Measurements from ENCODE around the gene RARB.

The RARB gene

DNA sequence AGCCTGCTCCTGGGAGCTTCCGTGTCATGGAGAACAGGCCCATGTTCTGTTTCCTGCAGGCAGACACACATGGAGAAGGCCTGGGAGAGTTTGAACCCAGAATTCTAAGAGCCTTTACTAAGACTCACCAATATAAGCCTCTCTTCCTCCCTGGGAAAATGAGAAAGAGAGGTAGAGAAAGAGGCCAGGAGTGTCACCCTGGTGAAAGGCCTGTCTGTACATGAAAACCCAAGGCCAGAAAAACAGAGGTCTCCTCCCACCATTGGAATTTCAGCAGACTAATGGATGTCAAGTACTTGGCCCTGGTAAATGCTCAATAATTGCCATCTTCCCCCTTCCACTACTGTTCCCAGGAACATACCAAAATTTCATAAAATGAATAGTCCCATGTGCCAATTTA lies 119.0 kb downstream of the RARB start:
- DNase-seq (ENCODE audit: low read depth in 2 of 2, low spot score in 1 of 2), result no peak

DNA sequence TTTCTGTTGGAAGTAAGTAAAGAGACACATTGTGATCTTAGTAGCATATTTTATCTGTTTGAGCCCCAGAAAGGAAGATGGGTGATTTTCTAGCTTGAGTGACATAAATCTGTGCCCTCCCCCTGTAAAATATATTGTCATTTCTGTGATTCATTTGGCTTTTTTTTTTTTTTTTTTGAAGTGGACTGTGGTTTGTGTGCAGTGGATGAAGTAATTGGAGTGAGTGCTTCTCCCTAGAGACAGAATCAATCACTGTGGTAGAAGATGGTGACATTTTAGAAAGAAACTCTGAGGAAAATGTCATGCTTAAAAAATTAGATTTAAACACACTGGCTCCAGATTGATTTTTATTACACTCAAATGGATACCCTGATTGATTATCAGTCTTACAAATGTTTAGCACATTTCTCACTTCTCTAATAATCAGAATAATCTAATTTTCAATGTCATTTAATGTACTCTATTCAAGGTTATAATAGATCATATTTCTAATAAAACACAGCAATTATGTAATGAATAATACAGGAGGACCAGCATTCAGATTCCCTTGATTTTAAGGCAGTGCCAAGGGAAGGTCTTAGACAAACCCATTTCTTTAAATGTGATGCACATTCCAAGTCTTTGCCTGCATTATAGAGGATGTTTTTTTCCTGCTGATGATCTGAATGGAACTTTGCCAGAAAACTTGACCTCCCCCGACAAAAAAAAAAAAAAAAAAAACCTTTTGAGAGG lies 120.0 kb downstream of the RARB start:
- no peak for DNase-seq (ENCODE audit: low read depth in 2 of 2, low spot score in 1 of 2)

DNA sequence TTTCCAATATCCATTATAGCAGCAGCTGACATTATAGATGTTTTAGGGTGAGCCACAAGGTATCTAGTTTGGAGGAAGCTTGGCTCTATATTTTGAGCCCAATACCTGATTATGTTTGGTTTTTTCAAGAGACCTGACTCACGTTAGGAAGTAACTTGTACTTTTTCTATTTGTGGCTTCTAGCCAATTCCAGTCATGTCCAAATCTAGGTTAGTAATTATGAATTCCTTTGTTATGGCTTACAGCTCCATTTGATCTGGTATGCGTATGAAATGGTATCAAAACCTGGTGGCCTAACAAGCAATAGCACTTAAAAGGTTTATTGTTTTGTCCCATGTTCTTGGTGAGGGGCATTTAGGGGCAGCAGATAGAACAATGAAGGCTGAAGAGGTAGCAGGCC lies 120.8 kb downstream of the RARB start:
- no peak for DNase-seq (ENCODE audit: low read depth in 2 of 2, low spot score in 1 of 2)

DNA sequence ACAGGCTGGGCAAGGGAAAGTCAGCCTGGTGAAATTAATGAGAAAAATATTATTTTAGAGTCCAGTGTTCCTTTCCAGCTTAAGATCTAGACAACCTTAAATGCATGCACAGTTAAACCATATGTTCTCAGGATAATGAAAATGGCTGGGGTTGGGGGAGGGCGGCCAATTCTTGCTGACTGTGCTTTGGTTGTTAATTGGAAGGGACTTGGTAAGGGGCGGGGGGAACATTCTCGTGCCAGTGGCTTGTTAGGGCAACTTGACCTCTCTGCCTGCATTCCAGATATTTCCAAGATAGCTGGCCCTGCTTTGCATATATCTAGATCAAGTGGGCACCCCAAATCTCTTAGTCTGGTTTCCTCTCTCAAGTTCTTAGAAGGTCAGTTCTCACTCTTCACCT lies 124.2 kb downstream of the RARB start:
- no peak for DNase-seq (ENCODE audit: low read depth in 2 of 2, low spot score in 1 of 2)

DNA sequence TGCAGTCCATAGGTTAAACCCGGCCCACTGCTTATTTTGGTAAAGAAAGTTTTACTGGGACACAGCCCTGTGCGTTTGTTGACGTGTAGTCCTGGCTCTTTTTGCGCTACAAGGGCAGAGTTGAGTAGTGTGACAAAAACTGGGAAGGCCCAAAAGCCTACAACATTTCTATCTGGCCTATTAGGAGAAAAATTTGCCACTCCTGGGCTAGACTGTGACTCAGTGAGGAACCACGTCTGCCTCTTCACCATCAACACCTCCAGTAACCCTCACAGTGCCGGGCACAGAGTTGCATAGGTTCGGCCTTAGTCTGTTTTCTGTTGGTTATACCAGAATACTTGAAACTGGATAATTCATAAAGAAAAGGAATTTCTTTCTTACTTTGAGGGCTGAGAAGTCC lies 126.3 kb downstream of the RARB start:
- no peak for DNase-seq (ENCODE audit: low read depth in 2 of 2, low spot score in 1 of 2)

DNA sequence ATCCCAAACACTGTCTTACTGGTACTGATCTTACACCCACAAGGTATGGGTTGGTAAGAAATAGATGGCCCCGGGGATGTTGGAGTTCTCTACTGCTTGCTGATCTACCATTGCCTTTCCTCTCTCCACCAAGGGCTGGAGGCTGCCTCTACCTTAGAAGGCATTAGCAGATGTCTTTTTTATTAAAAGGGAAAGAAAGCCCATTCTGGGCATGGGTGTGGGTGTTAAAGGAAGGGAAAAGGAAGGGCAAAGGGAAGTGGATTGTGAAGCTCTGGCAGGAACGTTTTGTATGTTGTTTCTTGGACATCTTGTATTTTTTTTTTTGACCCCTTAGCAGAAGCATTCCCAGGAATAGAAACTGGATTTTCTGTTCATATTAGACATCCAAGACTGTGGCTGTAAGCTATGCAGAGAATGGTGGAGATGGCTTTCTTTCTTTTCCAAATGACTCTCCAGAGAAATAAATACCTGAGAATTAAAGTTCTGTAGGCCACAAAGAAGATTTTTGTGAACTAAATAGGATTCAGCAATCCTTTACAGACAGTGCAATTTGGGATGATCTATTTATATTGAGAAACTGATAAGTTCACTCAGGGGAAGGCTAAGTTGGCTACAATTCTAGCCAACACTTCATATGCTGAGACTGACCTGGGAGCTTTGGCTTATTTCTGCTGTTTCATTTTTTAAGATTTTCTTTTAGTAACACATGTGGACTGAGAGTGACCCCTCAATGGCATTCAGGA lies 127.8 kb downstream of the RARB start:
- DNase-seq (ENCODE audit: low read depth in 2 of 2, low spot score in 1 of 2), result no peak

DNA sequence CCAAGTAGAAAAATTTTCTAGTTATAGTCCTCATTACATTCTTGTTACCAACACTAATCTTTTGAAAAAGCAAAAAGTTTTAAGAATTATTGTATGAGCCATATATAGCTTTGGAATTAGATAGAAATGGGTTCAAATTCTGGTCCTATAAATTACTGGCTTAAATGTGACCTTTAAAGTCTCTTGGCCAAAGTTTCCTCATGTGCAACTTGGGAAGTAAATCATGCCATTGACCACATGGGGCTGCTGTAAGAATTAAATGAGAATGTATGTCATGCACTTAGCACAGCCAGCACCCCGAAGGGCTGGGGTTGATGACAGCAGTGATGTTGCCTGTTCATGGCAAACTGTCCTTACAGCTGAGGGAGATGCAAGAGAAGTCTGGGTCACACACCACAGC lies 128.4 kb downstream of the RARB start:
- no peak for DNase-seq (ENCODE audit: low read depth in 2 of 2, low spot score in 1 of 2)

DNA sequence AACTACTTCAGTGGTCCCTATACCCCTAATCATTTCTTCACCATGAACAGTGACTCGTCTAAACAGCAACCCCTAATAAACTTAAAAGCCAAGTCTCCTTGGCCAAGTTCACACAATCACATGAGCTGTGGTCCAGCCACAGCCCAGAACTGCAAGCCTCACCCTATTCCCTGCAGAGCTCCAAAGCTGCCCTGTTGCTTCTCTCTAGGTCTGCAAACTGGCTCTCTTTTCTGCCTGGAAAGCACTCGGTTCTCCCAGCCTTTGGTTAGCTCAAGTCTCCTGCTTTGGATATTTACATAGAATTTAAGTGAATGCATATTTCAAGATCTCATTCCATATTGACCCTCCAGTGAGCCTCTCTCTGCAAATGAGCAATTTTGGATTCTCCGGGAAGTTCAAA lies 129.6 kb downstream of the RARB start:
- DNase-seq (ENCODE audit: low read depth in 2 of 2, low spot score in 1 of 2), result no peak

DNA sequence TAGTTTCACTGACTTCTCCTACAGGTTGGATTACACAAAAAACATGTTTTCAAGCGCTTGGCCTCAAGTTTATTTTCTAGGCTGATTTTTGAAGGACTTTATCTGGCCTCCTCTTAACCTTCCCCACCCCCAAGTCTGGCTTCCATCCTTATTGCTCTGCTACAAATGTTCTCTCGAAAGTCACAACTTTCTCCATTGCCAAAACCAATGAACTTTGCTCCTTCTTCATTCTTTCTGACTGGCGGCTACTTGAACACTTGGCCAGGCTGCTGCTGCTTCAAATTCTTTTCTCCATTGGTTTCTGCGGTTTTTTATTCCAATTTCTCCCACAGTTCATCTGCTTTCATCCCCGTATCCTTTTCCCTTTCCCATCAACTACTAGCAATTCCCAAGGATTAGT lies 130.1 kb downstream of the RARB start:
- DNase-seq (ENCODE audit: low read depth in 2 of 2, low spot score in 1 of 2), result no peak

DNA sequence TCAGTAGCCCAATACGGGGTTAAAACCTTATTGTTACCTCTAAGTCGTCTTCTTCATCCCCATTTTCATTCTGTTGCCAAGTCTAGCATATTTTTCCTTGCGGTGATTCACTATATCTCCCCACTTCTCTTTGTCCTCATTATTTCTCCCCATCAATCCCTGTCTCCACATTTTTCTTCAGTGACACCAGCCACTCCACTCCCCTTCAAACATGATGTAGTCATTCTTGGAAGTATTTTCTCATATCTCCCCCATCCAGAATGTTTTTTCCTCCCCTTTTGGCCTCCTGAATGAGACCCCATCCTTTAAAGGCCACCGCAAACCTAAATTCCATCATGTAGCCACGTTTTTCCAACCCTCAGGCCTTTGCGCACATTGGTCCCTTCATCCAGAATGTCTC lies 130.7 kb downstream of the RARB start:
- no peak for DNase-seq (ENCODE audit: low read depth in 2 of 2, low spot score in 1 of 2)

DNA sequence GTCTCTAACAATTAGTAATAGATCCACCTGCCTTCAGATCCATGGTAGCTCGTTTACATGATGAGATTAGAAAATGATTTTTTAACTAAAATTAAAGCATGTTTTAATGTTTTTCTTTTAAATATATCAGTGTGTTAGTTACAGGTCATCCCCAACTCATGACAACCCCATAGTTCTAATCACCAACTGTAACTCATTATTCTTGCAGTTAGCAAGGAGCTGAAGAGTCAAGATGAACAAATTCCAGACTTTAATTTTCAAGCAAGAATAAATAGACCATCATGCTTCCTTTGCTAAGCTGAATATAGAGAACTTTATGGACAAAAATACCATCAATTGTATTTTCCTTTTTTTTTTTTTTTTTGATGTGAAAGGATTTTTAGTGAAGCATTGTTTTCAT lies 135.5 kb downstream of the RARB start:
- no peak for DNase-seq (ENCODE audit: low read depth in 2 of 2, low spot score in 1 of 2)

DNA sequence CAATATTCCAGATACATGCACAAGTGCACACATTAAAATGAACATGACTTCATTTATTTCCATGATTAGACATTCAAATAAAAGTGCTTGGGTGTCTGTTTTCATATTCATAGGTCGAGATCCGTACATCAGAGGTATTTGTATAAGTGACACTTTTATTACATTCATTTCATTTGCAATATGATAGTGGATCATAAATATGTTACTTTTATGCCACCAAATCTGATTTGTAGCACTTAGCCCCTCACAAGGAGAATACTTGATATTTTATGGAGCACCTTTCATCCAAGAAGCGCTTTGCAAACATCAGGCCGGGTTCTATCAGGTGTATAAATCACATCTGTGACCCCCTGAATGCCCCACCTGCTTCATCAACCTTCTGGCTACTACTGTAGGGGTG lies 136.0 kb downstream of the RARB start:
- DNase-seq (ENCODE audit: low read depth in 2 of 2, low spot score in 1 of 2), result no peak

DNA sequence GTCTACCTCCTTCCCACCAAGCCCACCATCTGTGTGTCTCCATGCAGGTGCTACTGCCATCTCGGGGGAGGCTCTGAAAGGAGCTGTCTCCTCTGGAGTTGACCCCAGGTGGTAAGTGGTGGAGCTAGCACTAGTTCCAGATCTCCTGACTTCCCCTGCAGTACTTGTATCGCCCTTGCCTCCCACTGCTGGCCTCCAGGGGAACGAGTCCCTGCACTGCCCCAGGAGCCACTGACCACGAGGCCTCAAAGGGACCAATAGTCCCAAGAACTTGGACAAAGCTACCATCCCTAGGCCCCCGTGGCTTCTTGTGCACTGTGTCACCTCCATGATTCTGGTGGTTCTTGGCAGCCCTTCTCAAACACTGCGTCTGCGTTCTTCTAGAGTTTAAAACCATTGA lies 137.7 kb downstream of the RARB start:
- DNase-seq (ENCODE audit: low read depth in 2 of 2, low spot score in 1 of 2), result no peak

DNA sequence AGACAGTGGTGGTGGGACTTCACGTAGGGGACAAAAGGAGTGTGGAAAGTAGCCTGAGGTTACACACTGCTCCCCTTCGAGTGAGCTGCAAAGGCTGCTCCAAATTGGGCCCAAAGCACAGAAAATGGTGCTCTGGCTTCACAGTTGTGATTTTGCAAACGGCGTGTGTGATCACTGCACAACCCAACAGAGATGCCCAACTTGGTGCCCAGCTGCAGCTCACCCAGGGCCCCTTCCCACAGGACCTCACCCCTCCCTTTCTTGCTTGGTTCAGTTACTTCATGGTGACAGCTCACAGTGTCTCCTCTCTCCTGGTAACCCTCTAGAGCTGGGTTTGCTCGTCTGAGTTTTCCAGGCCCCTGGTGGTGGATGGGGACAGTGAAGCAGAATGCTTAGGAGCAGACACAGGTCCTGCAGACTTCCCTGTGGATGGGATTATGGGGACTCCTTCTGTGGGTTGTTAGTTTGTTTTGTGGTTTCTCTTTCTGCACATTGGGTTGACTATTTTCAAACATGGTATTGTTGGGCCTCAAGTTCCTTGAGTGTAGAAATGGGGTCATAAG lies 138.4 kb downstream of the RARB start:
- DNase-seq (ENCODE audit: low read depth in 2 of 2, low spot score in 1 of 2), result no peak

DNA sequence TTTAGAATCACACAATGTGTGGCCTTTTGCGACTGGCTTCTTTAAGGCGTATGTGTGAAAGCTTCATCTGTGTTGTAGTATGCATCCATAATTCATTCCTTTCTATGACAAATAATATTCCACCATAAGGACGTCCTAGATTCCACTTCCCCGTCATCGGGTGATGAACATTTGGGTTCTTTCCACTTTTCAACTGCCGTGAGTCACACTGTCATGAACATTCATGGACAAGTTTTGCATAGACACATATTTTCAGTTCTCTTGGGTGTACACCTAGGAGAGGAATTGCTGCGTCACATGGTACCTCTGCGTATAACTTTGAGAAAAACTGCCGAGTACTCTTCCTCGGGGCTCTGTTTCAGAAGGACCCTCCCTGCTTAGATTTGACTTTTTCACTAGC lies 139.3 kb downstream of the RARB start:
- no peak for DNase-seq (ENCODE audit: low read depth in 2 of 2, low spot score in 1 of 2)

DNA sequence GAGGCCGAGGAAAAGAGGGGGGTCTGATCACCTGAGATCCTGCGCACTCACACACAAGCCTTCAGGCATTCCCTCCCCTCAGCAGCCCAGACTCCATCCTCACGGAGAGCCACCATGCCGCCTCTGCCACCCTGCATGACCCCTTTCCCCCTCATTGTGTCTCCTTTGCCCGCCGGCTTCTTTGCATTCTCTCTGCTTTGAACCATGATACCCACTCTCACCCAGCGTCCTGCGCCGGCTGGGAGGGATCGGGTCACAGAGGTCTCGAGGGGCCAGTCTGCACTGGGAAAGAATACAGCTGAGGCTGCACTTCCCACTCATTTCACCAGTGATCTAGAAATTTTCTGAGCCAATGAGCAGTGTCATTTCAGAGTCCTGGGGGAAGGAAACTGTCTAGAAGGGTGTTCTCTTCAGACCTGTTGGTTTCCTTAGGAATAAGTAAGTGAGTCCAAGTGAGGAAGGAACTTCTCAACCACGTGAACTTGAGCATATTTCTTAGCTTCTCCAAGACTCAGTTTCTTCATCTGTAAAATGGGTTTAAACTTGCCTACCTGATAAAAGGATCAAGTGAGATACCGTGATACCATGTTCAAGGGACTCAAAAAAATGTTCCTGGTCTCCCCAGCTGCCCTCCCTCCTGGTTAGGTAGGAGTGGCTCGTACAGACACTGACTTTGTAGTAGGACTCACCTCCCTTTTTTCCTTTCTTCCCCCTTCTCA lies 139.9 kb downstream of the RARB start:
- no peak for DNase-seq (ENCODE audit: low read depth in 2 of 2, low spot score in 1 of 2)

DNA sequence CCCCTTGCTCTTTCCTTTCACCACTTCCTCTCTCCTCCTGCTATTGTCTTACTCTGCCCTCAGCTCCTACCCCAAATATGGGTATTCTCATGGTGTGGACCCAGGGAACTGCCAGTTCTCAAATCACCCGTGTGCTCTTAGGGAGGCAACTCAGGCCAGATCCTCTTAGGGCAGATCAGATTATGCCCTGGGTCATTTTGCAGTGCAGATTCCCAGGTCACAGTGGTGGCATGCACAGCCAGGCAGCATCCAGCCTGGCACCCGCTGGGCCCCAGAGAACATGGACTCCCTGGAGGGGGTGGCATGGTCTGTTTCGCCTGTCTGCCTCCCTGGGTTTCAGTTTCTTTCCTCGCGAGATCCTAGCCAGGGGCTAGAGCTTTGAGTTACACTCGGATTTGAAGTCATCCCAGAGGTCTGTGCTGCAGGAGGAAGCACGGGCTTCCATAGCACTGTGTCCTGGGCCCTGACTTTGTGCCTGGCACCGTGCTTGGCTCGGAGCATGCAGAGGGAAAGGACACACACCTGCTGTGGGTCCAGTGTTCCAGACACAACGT lies 140.5 kb downstream of the RARB start:
- DNase-seq (ENCODE audit: low read depth in 2 of 2, low spot score in 1 of 2), result no peak

DNA sequence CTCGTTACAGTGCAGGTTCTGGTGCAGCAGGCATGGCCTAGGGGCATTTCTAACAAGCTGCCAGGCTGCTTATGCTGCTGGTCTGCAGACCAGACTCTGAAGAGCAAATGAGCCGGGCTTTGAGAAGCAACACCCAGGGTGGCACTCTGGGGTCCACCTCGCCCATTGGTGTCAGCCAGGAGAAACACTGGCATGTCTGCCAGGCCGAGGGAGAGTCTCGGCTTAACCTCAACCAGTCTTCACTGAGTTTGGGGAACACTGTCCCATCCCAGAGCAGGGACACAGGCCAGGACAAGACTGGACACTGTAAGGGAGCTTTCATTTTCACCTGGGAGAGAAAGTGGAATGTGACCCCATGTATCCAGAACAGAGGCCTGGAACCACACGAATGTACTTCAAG lies 143.2 kb downstream of the RARB start:
- no peak for DNase-seq (ENCODE audit: low read depth in 2 of 2, low spot score in 1 of 2)

DNA sequence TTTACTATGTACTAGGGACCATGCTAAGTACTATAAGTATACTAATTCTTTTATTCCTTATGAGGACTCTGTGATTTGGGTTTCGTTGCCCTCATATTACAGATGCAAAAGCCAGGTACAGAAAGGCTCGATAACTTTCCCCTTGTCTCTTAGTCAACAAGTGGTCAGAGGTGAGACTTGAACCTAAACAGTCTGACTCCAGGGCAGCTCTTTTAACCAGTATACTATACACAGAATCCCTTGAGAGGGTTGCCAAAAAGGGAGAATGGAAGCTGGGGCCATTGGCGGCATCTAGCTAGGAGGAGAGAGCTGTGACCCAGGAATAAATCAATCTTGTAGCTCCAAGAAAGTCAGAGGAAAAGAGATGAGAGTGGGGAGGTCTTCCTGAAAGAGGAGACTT lies 144.3 kb downstream of the RARB start:
- no peak for DNase-seq (ENCODE audit: low read depth in 2 of 2, low spot score in 1 of 2)

DNA sequence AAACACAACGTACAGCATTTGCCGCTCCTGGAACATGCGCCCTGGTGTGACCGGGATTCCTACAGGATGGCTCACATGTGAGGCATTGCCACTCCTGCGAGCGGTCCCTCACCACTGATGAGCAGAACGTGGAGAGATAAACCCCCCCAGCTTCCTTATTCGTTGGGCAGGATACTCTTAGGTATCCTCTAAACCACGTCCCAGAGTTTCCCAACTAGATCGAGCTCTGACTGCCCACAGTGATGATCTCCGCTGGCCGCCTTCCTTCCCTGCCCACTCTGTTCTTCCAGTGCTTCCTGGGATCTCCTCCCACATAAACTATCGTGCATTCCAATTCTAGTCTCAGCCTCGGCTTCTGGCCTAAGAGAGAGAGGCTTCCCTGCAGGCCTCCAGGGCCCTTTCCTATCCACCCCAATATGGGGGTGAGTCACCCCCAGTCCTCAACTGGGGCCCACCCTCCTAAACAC lies 144.9 kb downstream of the RARB start:
- DNase-seq (ENCODE audit: low read depth in 2 of 2, low spot score in 1 of 2), result no peak

DNA sequence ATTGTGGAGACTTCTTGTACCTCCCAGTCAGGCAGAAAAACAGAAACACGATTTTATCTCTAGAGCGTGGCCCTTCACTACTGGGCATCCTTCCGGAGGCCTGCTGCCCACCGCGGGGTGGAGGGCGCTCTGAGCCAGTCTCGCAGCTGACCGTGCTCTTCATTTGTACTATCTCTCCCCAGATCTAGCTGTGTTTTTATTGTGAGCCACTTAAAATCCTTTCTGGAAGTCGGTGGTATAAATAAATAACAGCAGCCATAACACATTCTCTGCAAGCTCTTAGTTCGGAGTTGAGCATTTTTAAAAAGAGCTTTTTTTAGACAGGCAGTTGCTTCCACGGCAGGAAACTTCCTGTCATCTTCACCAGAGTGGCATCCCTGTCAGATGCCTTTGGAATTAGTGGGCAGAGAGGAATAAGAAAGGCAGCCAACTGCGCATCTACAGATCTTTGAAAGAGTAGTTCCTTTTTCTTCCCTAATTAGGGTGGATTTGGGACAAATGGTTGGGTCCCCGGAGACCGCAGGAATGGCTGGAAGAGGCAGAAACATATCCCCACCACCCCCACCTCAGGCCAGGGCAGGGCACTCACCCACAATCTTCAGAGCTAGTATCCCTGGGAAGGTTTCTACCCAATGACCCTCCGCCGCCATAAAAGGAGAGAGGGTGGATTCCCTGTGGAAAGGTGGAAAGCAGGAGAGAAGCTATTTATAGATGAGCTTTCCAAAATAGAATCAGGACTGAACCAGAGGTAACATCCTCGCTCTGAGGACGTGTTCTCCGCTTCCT lies 145.5 kb downstream of the RARB start:
- DNase-seq (ENCODE audit: low read depth in 2 of 2, low spot score in 1 of 2), result no peak

All from stimulated activated CD8-positive, alpha-beta memory T cell treated with anti-CD3 and anti-CD28 coated beads, Interleukin-4, amount 100 ng/mL, for 4 hours (primary cell).